ENCODE measurements around the gene PCDHGA12. TPM values are rescaled to one million over a fixed set of nuclear protein-coding genes. Genes with fewer than 3 reads are reported as not detected.

Gene PCDHGA12
- total RNA-seq, 1 experiment from 2014 or later = 0.17 TPM

- no peak overlapping the region for H3K27ac ChIP-seq (ENCODE audit: low read depth, low read length)
- no peaks in the 10 kb centered on the region for H3K27me3 ChIP-seq (ENCODE audit: insufficient read depth, low read length)
- no peak overlapping the region for H3K4me3 ChIP-seq (replicated peaks in 1 of 2; ENCODE audit: low read depth in 1 of 2, low read length in 2 of 2)
- intact Hi-C loops (cut with micrococcal nuclease) = no loop called here
- no peaks in the 10 kb centered on the region for H3K4me1 ChIP-seq (ENCODE audit: control insufficient read depth in 1 of 2, insufficient read depth in 2 of 2, low read length in 2 of 2)
- H2AFZ ChIP-seq (ENCODE audit: low read depth, low read length, poor library complexity, severe bottlenecking) = no peak overlapping the region
- CTCF ChIA-PET = interaction anchor here (1.2 kb wide), 1 partner anchor 9 kb away, joined by 3 read pairs; the partner anchor contains the start of gene PCDHGA12
- no peak overlapping the region for H3K4me2 ChIP-seq (ENCODE audit: low read length)
- no peaks in the 10 kb centered on the region for H3K9me2 ChIP-seq (ENCODE audit: insufficient read depth)
- H3K9me3 ChIP-seq (ENCODE audit: control insufficient read depth in 1 of 2, insufficient read depth in 1 of 2, low read depth in 1 of 2, low read length in 2 of 2) = no peaks in the 10 kb centered on the region
- H3K9ac ChIP-seq (ENCODE audit: low read length) = no peak overlapping the region
- H4K20me1 ChIP-seq (ENCODE audit: insufficient read depth) = no peaks in the 10 kb centered on the region
- DNase-seq (ENCODE audit: low read depth, low spot score) = no peak
- no peak for TF ChIP-seq ZFX (IDR thresholded peaks at IDR 0.05)
- no peak for TF ChIP-seq ATF3 (IDR thresholded peaks at IDR 0.05)
- no peak for TF ChIP-seq FOSL1 (IDR thresholded peaks at IDR 0.05; ENCODE audit: low read depth)
- no peak for TF ChIP-seq ZBTB33 (IDR thresholded peaks at IDR 0.05; ENCODE audit: extremely low read depth, insufficient replicate concordance, low read length)
- TF ChIP-seq RAD21 (IDR thresholded peaks at IDR 0.05; ENCODE audit: low read depth) = no peak
- TF ChIP-seq ZNF274 (IDR thresholded peaks at IDR 0.05; ENCODE audit: low read depth, low read length) = no peak
- TF ChIP-seq EZH2phosphoT487 (IDR thresholded peaks at IDR 0.05; ENCODE audit: borderline replicate concordance) = no peak
- TF ChIP-seq MAX (IDR thresholded peaks at IDR 0.05) = no peak
- no peak for TF ChIP-seq CBX3 (IDR thresholded peaks at IDR 0.05; ENCODE audit: low read depth)
- no peak for TF ChIP-seq CEBPB (IDR thresholded peaks at IDR 0.05; ENCODE audit: low read depth)
- TF ChIP-seq ELF1 (IDR thresholded peaks at IDR 0.05; ENCODE audit: borderline replicate concordance, low read depth) = no peak
- no peak for TF ChIP-seq SIN3A (IDR thresholded peaks at IDR 0.05; ENCODE audit: low read depth)
- TF ChIP-seq YY1 (IDR thresholded peaks at IDR 0.05; ENCODE audit: extremely low read depth, insufficient replicate concordance, low read depth, low read length) = no peak
- TF ChIP-seq JUND (IDR thresholded peaks at IDR 0.05) = no peak
- TF ChIP-seq EZH2 (IDR thresholded peaks at IDR 0.05) = no peak
- no peak for TF ChIP-seq SP1 (IDR thresholded peaks at IDR 0.05; ENCODE audit: low read depth)
- TF ChIP-seq EGR1 (IDR thresholded peaks at IDR 0.05; ENCODE audit: low read depth) = no peak
- TF ChIP-seq POLR2A (IDR thresholded peaks at IDR 0.05; ENCODE audit: borderline replicate concordance, extremely low read depth, insufficient read depth, insufficient read length) = no peak
- no peaks in the 10 kb centered on the region for H3K79me2 ChIP-seq (ENCODE audit: insufficient read depth, low read length)
- no peaks in the 10 kb centered on the region for H3K36me3 ChIP-seq (ENCODE audit: control insufficient read depth in 1 of 2, insufficient read depth in 2 of 2, low read length in 2 of 2)
- no TSS peak for BruUV-seq (replicated peaks)
- RAD21 ChIA-PET (ENCODE audit: low non-redundant PET in 1 of 2, low total read pairs in 2 of 2, uncharacterized antibody in 2 of 2, unreplicated experiment in 2 of 2) = no interaction called here
- ATAC-seq = no peak
- POLR2A ChIA-PET = no interaction called here
Measured at GRCh38 chr5:141439411-141440141, 9.3 kb downstream of the PCDHGA12 start.

Measured in HCT116 (cell line).